ENCODE results near the gene KCNC4.
A peak's percentile ranks its signal among the peaks of the same experiment; 100 is the strongest.

The KCNC4 gene

DNA sequence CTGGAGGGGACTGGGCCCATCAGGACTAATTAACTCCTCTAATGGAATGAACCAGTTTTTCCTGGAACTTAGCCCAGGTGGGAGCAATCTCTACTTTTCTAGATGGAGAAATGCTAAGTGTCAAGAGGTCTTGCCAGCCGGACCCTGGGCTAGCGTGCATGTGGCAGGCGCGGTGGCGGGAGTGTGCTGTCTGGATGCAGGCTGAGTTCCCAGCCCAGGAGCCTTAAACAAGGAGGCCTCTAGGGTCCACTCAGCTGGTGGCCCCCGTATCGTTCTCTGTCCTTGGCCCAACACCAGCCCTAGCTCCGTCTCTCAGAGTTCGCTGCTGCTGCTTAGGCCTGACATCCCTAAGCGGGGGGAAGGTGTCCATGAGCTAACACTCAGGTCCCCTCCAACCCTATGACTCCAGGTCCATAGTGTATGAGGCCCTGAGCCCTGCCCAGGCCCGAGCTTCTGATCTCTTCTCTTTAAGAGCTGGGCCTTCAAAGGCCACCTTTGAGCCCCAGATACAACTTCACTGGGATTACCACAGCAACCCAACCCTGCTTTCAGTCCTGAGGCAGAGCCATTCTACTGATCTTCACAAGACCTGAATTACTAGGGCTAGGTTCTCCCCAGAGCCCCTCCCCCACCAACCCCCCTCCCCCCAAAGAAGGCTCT lies 3.7 kb upstream of the KCNC4 start:
- DNase-seq, result no peak
- in situ Hi-C loops (cut with HindIII; ENCODE audit: low pct_ligation_motif_present, low pct_unique_long_range_greater_than_20kb, low sequenced_read_pairs), result loop anchor here (25.0 kb wide), 1 partner anchor 106 kb away; no protein-coding TSS in a partner anchor

DNA sequence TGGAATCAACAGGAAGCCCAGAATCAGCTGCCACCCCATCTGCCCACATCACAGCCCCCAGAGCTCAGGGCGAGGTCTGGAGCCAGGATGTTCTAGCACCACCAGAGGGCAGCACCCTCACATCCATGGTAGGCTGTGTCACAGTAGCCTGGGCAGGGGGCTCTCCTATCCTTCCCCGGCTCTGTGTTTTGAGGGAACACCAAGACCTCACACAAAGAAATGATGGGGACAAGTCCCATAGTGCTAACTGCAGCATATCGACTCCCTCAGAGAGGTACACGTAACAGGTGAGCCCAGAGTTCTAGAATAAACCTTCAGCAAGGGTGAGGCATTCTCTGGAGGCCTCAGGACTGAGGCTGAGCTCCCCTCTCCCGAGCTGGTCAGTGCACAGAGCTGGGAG lies 2.3 kb upstream of the KCNC4 start:
- peak; percentile 46 for DNase-seq
- in situ Hi-C loops (cut with HindIII; ENCODE audit: low pct_ligation_motif_present, low pct_unique_long_range_greater_than_20kb, low sequenced_read_pairs), result loop anchor here (25.0 kb wide), 1 partner anchor 104 kb away; no protein-coding TSS in a partner anchor

DNA sequence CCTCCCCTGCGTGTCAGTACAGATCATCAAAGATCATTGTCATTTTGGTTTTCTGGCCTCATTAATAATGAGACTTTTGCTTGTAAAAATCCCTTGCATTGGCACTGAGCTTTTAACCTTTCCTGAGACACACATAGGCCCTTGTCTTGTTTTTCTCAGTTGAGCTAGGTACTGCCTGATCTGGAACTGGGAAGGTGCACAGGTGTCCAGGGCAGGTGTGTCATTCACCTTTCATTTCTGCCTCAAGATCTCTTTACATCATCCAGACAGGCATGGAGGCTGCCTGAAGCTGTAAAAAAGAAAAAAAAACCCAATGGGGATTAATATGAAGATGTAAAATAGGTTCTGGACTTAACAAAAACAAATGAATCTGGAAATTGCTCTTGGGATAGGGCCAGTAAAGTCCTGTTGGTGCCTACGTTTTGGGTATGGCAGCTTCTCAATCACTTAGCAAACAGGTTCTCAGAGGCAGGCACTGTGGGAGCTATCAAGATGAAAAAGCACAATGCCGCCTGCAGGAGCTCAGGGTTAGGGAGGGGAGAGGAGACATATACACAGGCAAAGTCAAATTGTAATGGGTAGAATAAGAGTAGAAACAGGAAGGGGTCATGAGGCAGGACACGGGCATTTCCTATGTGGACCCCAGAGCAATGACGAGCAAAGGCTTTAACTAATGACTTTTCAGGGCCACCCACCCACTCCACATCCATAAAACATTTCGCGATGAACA lies 1.0 kb upstream of the KCNC4 start:
- in situ Hi-C loops (cut with HindIII; ENCODE audit: low pct_ligation_motif_present, low pct_unique_long_range_greater_than_20kb, low sequenced_read_pairs), result loop anchor here (25.0 kb wide), 1 partner anchor 103 kb away; no protein-coding TSS in a partner anchor
- no peak for DNase-seq

DNA sequence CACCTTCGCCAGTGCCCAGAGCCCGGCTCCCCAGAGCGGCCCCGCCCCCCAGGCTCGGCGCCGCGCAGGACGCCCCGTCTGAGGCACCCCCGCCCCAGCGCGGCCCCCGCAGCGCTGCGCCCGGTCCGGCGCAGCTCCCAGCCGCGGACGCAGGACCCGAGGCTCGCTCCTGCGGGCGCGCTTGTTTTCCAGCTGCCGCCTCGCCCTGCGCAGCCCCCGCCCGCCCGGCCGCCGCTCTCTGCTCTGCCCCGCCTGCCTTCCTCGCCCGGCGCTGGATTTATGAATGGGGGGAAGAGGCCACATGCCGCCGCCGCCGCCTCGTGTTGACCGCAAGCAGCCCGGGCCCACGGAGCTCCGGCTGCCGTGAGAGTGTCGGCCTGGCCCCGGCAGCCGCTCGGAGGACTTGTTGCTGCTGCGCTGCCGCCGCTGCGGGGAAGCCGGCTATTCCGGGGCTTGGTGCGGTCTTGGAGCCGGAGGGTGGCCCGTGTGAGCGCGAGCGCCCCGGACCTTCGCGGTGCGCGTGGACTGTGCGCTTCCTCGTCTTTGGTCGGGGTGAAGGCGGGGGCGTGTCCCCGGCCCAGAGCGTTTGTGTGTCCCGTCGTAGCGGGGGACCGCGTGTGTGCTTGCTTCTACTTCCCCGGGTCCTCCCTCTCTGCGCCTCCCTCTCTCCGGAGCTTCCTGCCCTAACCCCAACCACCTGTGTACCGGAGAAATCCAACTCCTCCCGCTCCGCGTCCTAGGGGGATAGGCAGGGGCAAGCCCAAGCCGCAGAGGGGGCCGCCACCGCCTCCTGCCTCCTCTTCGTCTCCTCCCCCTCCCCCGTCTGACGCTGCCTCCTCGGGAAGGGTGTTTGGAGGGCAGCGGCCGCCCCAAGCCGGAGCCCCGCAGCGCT lies 736 bp downstream of the KCNC4 start:
- DNase-seq, result peak; percentile 24

DNA sequence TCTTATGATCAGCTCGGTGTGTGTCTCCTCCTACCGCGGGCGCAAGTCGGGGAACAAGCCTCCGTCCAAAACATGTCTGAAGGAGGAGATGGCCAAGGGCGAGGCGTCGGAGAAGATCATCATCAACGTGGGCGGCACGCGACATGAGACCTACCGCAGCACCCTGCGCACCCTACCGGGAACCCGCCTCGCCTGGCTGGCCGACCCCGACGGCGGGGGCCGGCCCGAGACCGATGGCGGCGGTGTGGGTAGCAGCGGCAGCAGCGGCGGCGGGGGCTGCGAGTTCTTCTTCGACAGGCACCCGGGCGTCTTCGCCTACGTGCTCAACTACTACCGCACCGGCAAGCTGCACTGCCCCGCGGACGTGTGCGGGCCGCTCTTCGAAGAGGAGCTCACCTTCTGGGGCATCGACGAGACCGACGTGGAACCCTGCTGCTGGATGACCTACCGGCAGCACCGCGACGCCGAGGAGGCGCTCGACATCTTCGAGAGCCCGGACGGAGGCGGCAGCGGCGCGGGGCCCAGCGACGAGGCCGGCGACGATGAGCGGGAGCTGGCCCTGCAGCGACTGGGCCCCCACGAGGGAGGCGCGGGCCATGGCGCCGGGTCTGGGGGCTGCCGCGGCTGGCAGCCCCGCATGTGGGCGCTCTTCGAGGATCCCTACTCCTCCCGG lies 1.5 kb downstream of the KCNC4 start:
- DNase-seq, result no peak
- in situ Hi-C loops (cut with HindIII; ENCODE audit: low pct_ligation_motif_present, low pct_unique_long_range_greater_than_20kb, low sequenced_read_pairs), result loop anchor here (25.0 kb wide), 1 partner anchor 101 kb away; no protein-coding TSS in a partner anchor

More for the DNA sequence above, 736 bp downstream of the KCNC4 start:
- in situ Hi-C loops (cut with HindIII; ENCODE audit: low pct_ligation_motif_present, low pct_unique_long_range_greater_than_20kb, low sequenced_read_pairs), result loop anchor here (25.0 kb wide), 1 partner anchor 101 kb away; no protein-coding TSS in a partner anchor

DNA sequence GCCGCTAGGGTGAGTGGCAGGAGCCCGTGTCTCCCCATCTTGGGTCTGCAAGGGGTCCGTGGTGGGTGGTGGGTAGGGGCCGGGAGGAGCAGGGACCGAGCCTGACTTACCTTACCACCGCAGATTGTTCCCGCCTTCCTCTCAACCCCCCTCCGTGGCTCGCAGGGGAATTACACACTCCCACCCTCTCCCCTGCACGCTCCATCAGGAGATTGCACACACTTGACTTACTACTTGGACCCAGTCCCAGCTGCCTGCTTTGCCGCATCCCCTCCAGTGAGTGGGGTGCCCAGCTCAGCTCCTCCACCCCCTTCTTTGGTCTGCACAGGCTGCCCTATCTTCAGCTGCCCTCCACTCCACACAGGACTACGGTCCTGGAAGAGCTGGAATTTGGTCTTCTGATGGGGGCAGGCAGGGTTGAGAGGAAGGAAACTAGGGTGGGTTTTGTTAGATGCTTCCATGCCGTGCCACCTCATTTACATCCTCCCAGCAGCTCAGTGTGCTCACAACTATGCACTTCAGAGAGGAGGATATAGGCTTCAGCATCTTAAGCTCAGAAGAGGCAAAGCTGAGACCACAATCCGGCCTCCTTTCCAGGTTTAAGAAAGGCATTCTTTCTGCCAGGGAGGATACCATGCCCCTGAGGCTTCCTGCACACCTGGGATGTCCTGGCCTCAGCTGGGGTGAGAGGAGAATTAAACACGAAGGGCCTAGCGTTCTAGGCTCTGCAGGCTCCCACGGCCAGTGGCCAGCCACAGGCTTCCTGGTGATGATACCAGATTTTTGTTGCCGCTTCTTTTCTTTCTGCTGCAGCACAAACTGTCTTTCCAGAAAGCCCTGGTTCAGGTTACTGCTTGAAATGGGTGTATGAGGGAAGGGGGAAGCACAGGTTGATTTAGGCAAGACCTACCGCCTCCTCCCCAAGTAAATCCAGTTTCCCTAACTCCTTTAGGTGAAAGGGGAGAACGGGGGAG lies 2.3 kb downstream of the KCNC4 start:
- in situ Hi-C loops (cut with HindIII; ENCODE audit: low pct_ligation_motif_present, low pct_unique_long_range_greater_than_20kb, low sequenced_read_pairs), result loop anchor here (25.0 kb wide), 1 partner anchor 100 kb away; no protein-coding TSS in a partner anchor
- DNase-seq, result no peak

DNA sequence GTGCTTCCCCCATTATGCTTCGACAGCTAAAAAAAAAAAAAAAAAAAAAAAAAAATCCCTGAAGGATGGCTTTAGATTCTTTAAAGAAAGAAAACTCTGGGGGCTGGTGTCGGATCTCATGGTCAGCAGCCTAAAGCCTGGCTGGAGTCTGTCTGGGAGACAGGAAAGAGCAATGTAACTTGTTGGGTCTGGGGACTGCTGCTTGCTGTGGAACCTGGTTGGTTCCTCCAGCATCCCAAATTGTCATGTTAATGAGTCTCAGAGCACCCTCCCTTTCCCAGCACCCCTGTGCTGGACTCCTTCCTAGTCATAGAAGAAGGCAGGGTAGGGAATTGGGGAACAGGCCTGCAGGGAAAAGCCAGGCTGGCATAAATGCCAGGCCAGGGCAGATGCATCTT lies 3.0 kb downstream of the KCNC4 start:
- in situ Hi-C loops (cut with HindIII; ENCODE audit: low pct_ligation_motif_present, low pct_unique_long_range_greater_than_20kb, low sequenced_read_pairs), result loop anchor here (25.0 kb wide), 1 partner anchor 99 kb away; no protein-coding TSS in a partner anchor

DNA sequence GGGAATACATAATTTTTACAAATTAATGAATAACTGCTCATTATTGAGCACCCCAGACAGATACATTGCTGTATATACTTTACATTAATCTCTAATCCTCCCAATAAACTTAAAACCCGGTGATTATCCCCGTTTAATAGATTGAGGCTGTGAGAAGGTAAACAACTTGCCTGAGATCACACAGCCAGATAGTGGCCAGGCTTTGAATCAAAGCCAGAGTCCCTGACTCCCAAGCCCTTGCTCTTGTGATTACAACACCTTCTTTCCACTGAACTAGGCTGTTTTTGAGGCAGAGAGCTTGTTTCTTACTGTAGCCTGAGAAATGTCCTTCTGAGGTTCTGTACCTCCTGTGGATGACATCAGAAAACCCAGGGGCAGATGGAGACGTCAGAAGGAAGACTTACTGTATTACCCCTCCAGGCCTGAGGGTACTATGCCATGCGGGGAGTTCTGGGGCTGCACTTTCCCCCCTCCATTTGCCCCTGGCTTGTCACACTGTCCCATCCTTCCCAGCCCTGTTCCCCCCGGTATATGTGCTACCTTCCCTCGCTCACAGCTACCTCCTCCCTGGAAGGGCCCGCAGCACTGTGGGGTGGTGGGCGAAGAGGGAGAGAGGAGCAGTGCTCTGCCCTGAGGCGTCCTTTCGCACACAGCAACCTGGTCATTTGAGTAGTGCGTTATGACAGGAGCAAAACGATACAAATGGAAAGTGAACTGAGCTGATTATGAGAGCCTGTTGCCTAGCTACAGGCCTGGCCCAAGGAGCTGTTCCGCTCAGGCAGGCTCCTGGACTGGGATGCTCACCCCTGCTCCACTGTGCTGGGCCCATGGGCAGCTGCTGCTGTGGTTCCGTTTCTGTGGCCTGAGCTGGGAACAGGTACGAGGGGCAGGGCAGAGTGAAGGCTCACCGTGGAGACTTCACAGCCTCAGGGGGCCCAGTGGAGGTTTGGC lies 4.6 kb downstream of the KCNC4 start:
- in situ Hi-C loops (cut with HindIII; ENCODE audit: low pct_ligation_motif_present, low pct_unique_long_range_greater_than_20kb, low sequenced_read_pairs), result loop anchor here (25.0 kb wide), 1 partner anchor 98 kb away; no protein-coding TSS in a partner anchor
- DNase-seq, result no peak

More for the DNA sequence above, 3.0 kb downstream of the KCNC4 start:
- DNase-seq, result no peak

DNA sequence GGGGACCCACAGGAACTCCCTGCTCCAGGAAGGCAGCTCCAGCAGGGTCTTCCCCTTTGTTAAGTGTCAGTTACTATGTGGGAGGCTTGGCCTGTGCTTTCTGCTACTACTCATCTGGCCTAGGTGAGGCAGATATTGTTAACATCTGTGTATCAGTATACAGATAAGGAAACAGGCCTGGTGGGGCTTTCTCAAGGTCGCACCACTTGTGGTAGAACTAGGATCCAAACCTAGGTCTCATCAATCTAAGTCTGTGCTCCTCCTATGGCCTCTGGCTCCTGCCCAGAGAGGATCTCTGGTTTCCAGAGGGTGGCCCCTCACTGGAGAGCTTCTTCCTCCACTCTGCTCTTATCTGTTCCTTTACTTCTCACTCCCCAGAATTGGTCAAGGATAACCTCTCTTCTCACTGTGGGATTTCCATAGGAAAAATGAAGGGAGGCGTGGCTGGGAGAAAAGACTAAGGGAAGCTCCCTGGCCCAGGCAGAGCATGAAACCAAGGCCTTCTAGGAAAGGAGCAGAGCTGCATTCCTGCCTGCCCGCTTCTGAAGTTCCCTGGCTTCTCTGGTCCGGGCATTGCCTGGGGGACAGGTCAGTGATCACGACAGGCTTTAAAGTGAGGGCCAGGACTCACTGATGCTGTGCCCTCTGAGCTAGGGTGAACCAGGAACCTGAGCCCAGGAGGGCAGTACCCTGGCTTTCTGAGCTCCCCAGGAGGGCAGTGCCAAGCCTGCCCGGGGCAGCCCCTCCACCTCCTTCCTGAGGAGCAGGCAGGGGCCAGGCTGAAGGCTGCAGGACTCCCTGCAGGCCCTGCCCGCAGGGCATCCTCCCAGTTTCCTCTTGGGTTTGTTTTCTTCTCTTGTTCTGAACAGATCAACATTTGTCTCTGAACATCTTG lies 5.8 kb downstream of the KCNC4 start:
- no peak for DNase-seq
- in situ Hi-C loops (cut with HindIII; ENCODE audit: low pct_ligation_motif_present, low pct_unique_long_range_greater_than_20kb, low sequenced_read_pairs), result loop anchor here (25.0 kb wide), 1 partner anchor 96 kb away; no protein-coding TSS in a partner anchor

DNA sequence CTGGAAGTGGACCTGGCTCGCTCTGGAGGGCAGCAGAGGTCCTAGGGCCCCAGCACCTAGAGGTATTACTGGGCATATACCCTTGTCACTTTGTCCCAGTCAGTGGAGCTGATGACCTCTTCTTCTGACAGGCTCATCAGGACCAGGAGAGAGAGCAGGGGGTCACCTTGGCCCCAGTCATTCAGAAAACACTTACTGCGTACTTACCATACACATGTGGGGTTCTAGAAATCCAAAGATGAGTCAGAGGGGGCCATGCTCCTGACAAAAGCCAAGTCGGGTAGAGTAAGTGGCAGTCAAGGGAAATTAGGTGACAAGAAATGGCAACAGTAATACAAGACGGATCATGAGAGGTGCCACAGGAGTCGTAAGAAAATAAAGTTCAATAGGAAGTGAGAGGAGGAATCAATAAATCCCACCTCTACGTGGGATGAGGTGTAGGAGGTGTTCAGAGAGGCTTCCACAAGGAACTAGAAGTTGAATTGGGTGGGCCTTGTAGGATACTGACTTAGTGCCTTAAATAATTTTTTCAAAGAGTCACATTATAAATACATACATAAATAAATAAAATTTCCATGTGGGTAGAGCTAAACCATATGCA lies 6.8 kb downstream of the KCNC4 start:
- in situ Hi-C loops (cut with HindIII; ENCODE audit: low pct_ligation_motif_present, low pct_unique_long_range_greater_than_20kb, low sequenced_read_pairs), result loop anchor here (25.0 kb wide), 1 partner anchor 95 kb away; no protein-coding TSS in a partner anchor
- no peak for DNase-seq

DNA sequence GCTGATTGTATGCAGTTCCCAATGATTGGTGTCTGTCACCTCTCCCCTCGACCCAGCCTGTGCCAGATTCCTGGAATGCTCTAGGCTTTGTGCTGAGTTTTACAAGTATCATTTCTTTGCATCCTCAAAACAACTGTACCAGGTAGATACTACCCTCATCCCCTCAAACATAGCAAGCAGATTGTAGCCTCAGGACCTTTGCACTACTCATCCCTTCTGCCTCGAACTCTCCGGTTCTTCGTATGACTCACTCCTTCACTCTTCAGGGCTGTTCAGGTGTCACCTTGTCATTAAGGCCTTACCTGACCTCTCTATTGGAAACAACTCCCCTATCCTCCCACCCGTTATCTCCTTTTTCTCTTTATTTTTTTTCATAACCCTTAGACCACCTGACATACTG lies 8.0 kb downstream of the KCNC4 start:
- DNase-seq, result no peak
- in situ Hi-C loops (cut with HindIII; ENCODE audit: low pct_ligation_motif_present, low pct_unique_long_range_greater_than_20kb, low sequenced_read_pairs), result loop anchor here (25.0 kb wide), 1 partner anchor 94 kb away; no protein-coding TSS in a partner anchor

DNA sequence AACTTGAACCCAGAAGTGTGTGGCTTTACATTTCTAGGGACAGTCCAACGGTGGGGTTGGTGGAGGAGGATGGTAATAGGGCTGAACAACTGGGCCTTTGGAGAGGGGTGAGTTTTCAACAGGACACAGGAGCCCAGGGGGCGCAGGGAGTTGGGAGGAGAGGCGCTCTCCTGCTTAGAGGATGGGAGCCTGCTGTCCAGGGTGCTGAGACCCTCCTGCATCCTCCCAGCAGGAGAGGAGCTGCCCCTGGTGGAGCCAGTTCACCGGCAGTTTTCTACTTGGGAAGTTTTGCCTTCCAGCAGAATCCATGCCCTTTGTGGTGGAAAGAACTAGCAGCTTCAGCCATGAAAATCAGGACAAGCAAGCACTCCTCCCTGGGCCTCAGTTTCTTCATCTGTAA lies 8.6 kb downstream of the KCNC4 start:
- in situ Hi-C loops (cut with HindIII; ENCODE audit: low pct_ligation_motif_present, low pct_unique_long_range_greater_than_20kb, low sequenced_read_pairs), result loop anchor here (25.0 kb wide), 1 partner anchor 94 kb away; no protein-coding TSS in a partner anchor
- no peak for DNase-seq

DNA sequence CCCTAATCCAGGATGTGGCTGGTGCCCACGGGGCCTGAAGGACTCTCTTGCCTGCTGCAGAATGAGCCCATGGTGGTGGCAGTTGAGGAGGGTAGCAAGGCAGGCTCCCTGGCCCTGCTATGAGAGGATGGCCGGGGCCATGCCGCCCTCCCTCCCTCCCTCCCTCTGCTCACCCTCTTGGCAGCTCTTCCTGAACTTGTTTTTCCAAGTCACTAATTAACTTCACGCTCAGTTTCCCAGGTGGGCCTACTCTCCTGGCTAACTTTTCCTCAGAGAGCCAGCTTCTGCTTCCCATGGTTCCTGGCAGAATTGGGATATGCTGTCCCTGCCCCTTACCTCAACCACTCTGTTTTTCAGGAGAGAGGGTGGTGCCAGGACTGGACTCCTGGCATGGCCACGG lies 10.2 kb downstream of the KCNC4 start:
- in situ Hi-C loops (cut with HindIII; ENCODE audit: low pct_ligation_motif_present, low pct_unique_long_range_greater_than_20kb, low sequenced_read_pairs), result loop anchor here (25.0 kb wide), 1 partner anchor 92 kb away; no protein-coding TSS in a partner anchor

DNA sequence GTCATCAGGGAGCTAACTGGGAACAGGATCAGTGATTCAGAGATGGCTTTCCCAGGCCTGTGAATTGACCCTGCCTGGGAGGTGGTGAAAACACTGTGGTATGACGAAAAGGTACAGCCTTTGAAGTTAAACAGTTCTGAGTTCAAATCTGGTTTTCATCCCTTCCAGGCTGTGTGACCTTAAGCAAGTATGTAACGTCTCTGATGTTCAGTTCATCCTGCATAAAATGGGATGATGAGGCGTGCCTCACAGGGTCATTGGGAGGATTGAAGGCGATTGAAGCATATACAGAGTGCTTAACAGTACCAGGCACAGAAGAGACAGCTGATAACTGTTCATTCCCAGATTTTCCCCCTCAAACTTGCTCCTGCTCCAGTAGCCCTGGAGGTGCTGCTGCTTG lies 11.0 kb downstream of the KCNC4 start:
- in situ Hi-C loops (cut with HindIII; ENCODE audit: low pct_ligation_motif_present, low pct_unique_long_range_greater_than_20kb, low sequenced_read_pairs), result loop anchor here (25.0 kb wide), 1 partner anchor 91 kb away; no protein-coding TSS in a partner anchor
- no peak for DNase-seq

More for the DNA sequence above, 10.2 kb downstream of the KCNC4 start:
- DNase-seq, result no peak

Measured in ACHN (cell line).